Uterus (tissue), 2 donors: ENCODE results near the gene FAR2.

Experiments
- CTCF ChIP-seq, 4 experiments: fragments of 200-600 bp in 2 of 4; fragments of 450-650 bp in 2 of 4; sonication (generic) in 2 of 4; IDR thresholded peaks; one replicate each; pipeline ENCODE4 v1.5.1; 2016 to 2019; ENCODE audit warnings: antibody characterized with exemption in 4 of 4, mild to moderate bottlenecking in 2 of 4, moderate library complexity in 1 of 4
- POLR2A ChIP-seq, 2 donors: fragments of 450-650 bp; IDR thresholded peaks; one replicate each; pipeline ENCODE4 v1.6.1; 2016; ENCODE audit warnings: antibody characterized with exemption in 2 of 2, mild to moderate bottlenecking in 1 of 2, moderate library complexity in 1 of 2

- no peak for TF ChIP-seq CTCF (IDR thresholded peaks at IDR 0.05)
- no peak for TF ChIP-seq POLR2A (IDR thresholded peaks at IDR 0.05)
Observed at GRCh38 chr12:29249930-29250329, 100.9 kb downstream of the FAR2 start.
